A673 (cell line): ENCODE results near the gene NFKBIZ. TPM values are rescaled to one million over a fixed set of nuclear protein-coding genes. Genes with fewer than 3 reads are reported as not detected.

Experiments
- BruUV-seq: library from RNA; stranded (reverse); fragments of 400-500 nt; replicated peaks from 2 replicates; lab custom pipeline; 2021; lab: Mats Ljungman, UMichigan
- CTCF ChIA-PET: fragments of 300-600 bp; sonication (Branson Sonifier 250); formaldehyde crosslinking; loops from one replicate; lab custom pipeline; 2022; ENCODE audit warnings: antibody characterized with exemption; lab: Charles Lee
- POLR2A ChIA-PET: fragments of 300-600 bp; sonication (Branson Sonifier 250); formaldehyde crosslinking; loops from one replicate; lab custom pipeline; 2022; ENCODE audit warnings: antibody characterized with exemption; ENCODE audit not compliant: low non-redundant PET; lab: Charles Lee
- DNase-seq: peaks from one replicate; pipeline ENCODE4 v3.0.0-alpha.2; 2015; ENCODE audit warnings: low spot score
- H3K27ac ChIP-seq: fragments of 200-600 bp; sonication (generic); 2 replicates; pipeline ENCODE4 v1.5.1; 2016; ENCODE audit warnings: mixed run types, low read depth, mild to moderate bottlenecking, mixed read lengths, antibody characterized with exemption, low read length; ENCODE audit not compliant: poor library complexity, severe bottlenecking
- H3K27me3 ChIP-seq: fragments of 200-600 bp; sonication (generic); replicated peaks from 2 replicates; pipeline ENCODE4 v1.6.1; 2017; ENCODE audit warnings: mixed run types, low read depth, mild to moderate bottlenecking, mixed read lengths, antibody characterized with exemption, low read length; ENCODE audit not compliant: insufficient read depth, poor library complexity
- H3K36me3 ChIP-seq: fragments of 200-600 bp; sonication (generic); 2 replicates; pipeline ENCODE4 v1.6.1; 2016; ENCODE audit warnings: mixed run types, mild to moderate bottlenecking, mixed read lengths, antibody characterized with exemption, low read length; ENCODE audit not compliant: insufficient read depth, poor library complexity, severe bottlenecking
- H3K4me1 ChIP-seq: fragments of 200-600 bp; sonication (generic); 2 replicates; pipeline ENCODE4 v1.6.1; 2017; ENCODE audit warnings: mixed run types, mild to moderate bottlenecking, mixed read lengths, antibody characterized with exemption, low read length; ENCODE audit not compliant: insufficient read depth, poor library complexity, severe bottlenecking
- H3K4me3 ChIP-seq: fragments of 200-600 bp; sonication (generic); 2 replicates; pipeline ENCODE4 v1.5.1; 2016; ENCODE audit warnings: low read depth, mixed run types, mild to moderate bottlenecking, mixed read lengths, low read length; ENCODE audit not compliant: poor library complexity, severe bottlenecking
- H3K9me3 ChIP-seq: fragments of 200-600 bp; sonication (generic); 2 replicates; pipeline ENCODE4 v1.6.1; 2016; ENCODE audit warnings: mixed run types, low read depth, mild to moderate bottlenecking, mixed read lengths, antibody characterized with exemption, low read length; ENCODE audit not compliant: poor library complexity, severe bottlenecking
- CTCF ChIP-seq: fragments of 300-800, 200-600 bp; sonication (generic); conservative IDR thresholded peaks from 2 replicates; pipeline ENCODE4 v1.5.1; 2017; ENCODE audit warnings: low read depth, mild to moderate bottlenecking, antibody characterized with exemption, low read length, moderate library complexity, mixed read lengths
- EZH2 ChIP-seq: fragments of 200-600 bp; sonication (generic); IDR thresholded peaks from 2 replicates; pipeline ENCODE4 v1.6.1; 2017; ENCODE audit warnings: borderline replicate concordance, low read depth, mild to moderate bottlenecking, mixed read lengths, antibody characterized with exemption, low read length; ENCODE audit not compliant: poor library complexity, severe bottlenecking
- intact Hi-C: fragments of 100-400 bp; cut with micrococcal nuclease; formaldehyde crosslinking; loops from one replicate; pipeline ENCODE4 v1.10.0; 2022; ENCODE audit not compliant: unreplicated experiment
- total RNA-seq: library from RNA; stranded (reverse); gene quantifications from 2 replicates; pipeline ENCODE4 v1.2.3, GENCODE V29; 2021

NFKBIZ gene
- total RNA-seq, 1 experiment from 2014 or later = 15.1 TPM

DNA sequence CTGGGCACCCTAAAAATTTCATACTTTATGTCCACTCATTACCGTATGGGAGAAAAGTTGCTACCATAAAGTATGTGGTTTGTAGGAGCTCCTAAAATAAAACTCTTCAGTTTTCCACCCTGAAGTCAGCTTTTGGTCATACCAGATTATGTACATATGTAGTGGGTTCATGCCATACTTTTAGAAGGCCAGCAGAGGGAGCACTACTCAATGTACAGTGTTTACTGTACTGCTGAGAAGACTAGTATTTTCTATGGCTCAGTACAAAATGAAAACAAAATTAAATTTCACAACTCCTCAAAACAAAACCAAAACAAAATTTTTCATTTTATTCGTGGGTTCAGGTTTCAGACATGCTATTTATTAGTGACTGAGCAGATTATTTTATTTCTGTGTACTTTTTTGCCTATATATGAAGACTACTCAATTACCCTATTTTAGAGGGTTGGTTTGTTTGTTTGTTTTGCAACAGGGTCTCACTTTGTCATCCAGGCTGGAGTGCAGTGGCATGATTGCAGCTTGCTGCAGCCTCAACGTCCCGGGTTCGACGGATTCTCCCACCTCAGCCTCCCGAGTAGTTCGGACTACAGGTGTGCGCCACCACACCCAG lies 46.0 kb upstream of the NFKBIZ start:
- no peaks in the 10 kb centered on the region for H3K27me3 ChIP-seq
- BruUV-seq = no TSS peak
- intact Hi-C loops = loop anchor here (2.0 kb wide), 1 partner anchor 108 kb away; no protein-coding TSS in a partner anchor
- no peaks in the 10 kb centered on the region for H3K4me1 ChIP-seq
- ChIA-PET POLR2A (no interaction called here), CTCF (interaction anchor here (1.0 to 1.1 kb wide), 3 partner anchors 422 to 733 kb away, joined by 5 to 6 read pairs (median 6); no protein-coding TSS in a partner anchor)
- H3K27ac ChIP-seq = no peak overlapping the region
- H3K36me3 ChIP-seq = peaks cover 17% of the 10 kb centered on the region
- TF ChIP-seq EZH2 (no peak), CTCF (peak; percentile 91)
- H3K4me3 ChIP-seq = no peak overlapping the region
- no peaks in the 10 kb centered on the region for H3K9me3 ChIP-seq
- peak; percentile 84 for DNase-seq

GRCh38 chr3:101803939-101804338 lies 45.4 kb upstream of the NFKBIZ start:
- no TSS peak for BruUV-seq
- ChIA-PET POLR2A (no interaction called here), CTCF (interaction anchor here (1.6 kb wide), 1 partner anchor 422 kb away, joined by 8 read pairs; no protein-coding TSS in a partner anchor)
- no peaks in the 10 kb centered on the region for H3K4me1 ChIP-seq
- no peak for TF ChIP-seq CTCF
- no peak for TF ChIP-seq EZH2
- no peaks in the 10 kb centered on the region for H3K27me3 ChIP-seq
- intact Hi-C loops = loop anchor here (2.0 kb wide), 1 partner anchor 109 kb away; no protein-coding TSS in a partner anchor
- H3K27ac ChIP-seq = no peak overlapping the region
- H3K9me3 ChIP-seq = no peaks in the 10 kb centered on the region
- no peak overlapping the region for H3K4me3 ChIP-seq
- H3K36me3 ChIP-seq = peaks cover 17% of the 10 kb centered on the region
- no peak for DNase-seq

DNA sequence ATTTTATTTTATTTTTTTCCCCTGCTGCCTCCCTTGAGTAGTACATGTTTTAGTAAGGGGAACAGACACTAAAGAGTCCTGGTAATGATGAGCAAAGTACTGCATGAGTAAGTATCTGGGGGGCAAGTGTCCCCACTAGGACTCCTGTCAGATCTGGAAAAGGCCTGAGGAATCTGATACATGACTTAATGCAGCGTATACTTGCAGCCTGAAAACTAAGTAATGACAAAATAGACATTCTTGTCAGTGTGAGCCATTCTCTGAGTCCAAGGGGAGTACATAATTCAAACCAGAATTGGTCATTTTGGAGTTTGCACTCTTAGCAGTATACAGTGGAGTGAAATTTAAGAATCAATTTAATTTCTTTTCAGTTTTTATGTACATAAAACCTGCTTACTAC lies 42.8 kb upstream of the NFKBIZ start:
- DNase-seq = no peak
- intact Hi-C loops = no loop called here
- POLR2A ChIA-PET = no interaction called here
- no TSS peak for BruUV-seq
- H3K36me3 ChIP-seq = peaks cover 13% of the 10 kb centered on the region
- H3K9me3 ChIP-seq = no peaks in the 10 kb centered on the region
- H3K4me1 ChIP-seq = peaks cover 10% of the 10 kb centered on the region
- no peaks in the 10 kb centered on the region for H3K27me3 ChIP-seq
- CTCF ChIA-PET = interaction anchor here (1.8 kb wide), 1 partner anchor 423 kb away, joined by 8 read pairs; no protein-coding TSS in a partner anchor
- TF ChIP-seq EZH2 (no peak), CTCF (no peak)
- no peak overlapping the region for H3K4me3 ChIP-seq
- H3K27ac ChIP-seq = no peak overlapping the region
